Mammary epithelial cell (primary cell): ENCODE measurements around the gene ARID1B.

Source experiments
- EZH2 ChIP-seq: IDR thresholded peaks from 2 replicates; pipeline ENCODE4 v1.6.1; 2012; ENCODE audit warnings: low read length, inconsistent platforms, borderline replicate concordance
- TF ChIP-seq, protein P1 (sequence below), 2 donors: IDR thresholded peaks in 1 of 2; conservative IDR thresholded peaks in 1 of 2; 2 replicates each; pipeline ENCODE4 v1.5.1; 2011 to 2012; ENCODE audit warnings: inconsistent platforms in 2 of 2, low read length in 2 of 2, mild to moderate bottlenecking in 2 of 2, control low read depth in 1 of 2, low read depth in 1 of 2; ENCODE audit not compliant: insufficient read depth in 1 of 2; ENCODE audit errors: extremely low read depth in 1 of 2

GRCh38 chr6:157046776-157047175, 269.6 kb downstream of the ARID1B start:
- TF ChIP-seq, protein P1, sequence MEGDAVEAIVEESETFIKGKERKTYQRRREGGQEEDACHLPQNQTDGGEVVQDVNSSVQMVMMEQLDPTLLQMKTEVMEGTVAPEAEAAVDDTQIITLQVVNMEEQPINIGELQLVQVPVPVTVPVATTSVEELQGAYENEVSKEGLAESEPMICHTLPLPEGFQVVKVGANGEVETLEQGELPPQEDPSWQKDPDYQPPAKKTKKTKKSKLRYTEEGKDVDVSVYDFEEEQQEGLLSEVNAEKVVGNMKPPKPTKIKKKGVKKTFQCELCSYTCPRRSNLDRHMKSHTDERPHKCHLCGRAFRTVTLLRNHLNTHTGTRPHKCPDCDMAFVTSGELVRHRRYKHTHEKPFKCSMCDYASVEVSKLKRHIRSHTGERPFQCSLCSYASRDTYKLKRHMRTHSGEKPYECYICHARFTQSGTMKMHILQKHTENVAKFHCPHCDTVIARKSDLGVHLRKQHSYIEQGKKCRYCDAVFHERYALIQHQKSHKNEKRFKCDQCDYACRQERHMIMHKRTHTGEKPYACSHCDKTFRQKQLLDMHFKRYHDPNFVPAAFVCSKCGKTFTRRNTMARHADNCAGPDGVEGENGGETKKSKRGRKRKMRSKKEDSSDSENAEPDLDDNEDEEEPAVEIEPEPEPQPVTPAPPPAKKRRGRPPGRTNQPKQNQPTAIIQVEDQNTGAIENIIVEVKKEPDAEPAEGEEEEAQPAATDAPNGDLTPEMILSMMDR (conservative IDR thresholded peaks at IDR 0.05 in 1 of 2, IDR thresholded peaks at IDR 0.05 in 1 of 2; ENCODE audit: extremely low read depth in 1 of 2, insufficient read depth in 1 of 2, low read depth in 1 of 2, low read length in 2 of 2), result no peak
- TF ChIP-seq EZH2, result no peak
